Measurements from ENCODE around the gene RAB12.
"Not testable (repeated sequence)": the region's sequence is repeated elsewhere in the genome, so short reads cannot be mapped to it uniquely, and the experiment has no call there.

Gene RAB12, protein sequence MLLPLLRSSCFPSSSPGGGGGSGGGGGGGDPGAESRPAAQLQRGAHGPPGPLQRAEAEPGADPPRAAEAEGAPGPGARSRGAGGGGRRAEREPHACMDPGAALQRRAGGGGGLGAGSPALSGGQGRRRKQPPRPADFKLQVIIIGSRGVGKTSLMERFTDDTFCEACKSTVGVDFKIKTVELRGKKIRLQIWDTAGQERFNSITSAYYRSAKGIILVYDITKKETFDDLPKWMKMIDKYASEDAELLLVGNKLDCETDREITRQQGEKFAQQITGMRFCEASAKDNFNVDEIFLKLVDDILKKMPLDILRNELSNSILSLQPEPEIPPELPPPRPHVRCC

DNA sequence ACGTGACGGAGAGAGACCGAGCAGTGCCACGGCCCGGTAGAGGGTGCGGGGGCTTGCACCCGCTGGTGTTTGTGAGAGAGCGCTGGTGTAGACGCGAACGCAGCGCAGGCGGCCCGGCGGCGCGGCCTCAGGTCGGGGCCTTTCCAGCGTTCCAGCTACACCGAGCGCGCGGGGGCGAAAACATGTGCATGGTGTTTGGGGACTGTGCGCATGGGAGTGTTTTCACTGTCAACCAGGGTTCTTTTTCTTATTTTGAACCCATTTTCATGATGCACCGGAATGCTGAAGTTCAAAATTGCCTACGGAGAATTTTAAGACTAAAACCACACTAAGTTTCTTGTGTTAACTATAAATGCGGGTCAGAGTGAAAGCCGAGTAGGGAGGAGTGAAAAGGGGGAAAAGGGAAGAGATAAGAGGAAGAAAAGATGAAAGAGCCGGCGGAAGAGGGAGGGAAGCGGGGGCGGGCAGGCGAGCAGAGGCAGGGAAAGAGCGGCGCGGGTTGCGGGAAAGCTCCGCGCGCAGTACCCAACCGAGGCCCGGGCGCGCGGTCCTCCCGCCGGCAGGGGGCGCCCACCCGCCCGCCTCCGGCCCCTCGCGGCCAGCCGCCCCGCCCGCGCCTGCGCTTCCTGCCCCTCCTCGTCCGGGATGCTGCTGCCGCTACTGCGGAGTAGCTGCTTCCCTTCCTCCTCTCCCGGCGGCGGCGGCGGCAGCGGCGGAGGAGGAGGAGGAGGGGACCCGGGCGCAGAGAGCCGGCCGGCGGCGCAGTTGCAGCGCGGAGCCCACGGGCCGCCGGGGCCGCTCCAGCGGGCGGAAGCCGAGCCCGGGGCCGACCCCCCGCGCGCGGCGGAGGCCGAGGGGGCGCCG is at the start of gene RAB12:
Gene RAB12 (plus strand): TSS at position 643 of the 864 bp plus-strand sequence. CDS start 3 bp downstream, at position 646.
- peaks cover 8% of the 10 kb centered on the region for H3K27me3 Mint-ChIP-seq
- peaks cover 39% of the 10 kb centered on the region for H3K4me1 Mint-ChIP-seq (ENCODE audit: low read depth)
- intact Hi-C loops (cut with micrococcal nuclease): loop anchor here (10.0 kb wide), 1 partner anchor 84 kb away; no protein-coding TSS in a partner anchor
- H3K4me3 Mint-ChIP-seq: peak within 1 kb of the TSS; percentile 84
- H3K9me3 Mint-ChIP-seq: no peaks in the 10 kb centered on the region
- peaks cover 21% of the 10 kb centered on the region for H3K36me3 Mint-ChIP-seq (ENCODE audit: low read depth)
- peak within 1 kb of the TSS; percentile 87 for H3K27ac Mint-ChIP-seq

DNA sequence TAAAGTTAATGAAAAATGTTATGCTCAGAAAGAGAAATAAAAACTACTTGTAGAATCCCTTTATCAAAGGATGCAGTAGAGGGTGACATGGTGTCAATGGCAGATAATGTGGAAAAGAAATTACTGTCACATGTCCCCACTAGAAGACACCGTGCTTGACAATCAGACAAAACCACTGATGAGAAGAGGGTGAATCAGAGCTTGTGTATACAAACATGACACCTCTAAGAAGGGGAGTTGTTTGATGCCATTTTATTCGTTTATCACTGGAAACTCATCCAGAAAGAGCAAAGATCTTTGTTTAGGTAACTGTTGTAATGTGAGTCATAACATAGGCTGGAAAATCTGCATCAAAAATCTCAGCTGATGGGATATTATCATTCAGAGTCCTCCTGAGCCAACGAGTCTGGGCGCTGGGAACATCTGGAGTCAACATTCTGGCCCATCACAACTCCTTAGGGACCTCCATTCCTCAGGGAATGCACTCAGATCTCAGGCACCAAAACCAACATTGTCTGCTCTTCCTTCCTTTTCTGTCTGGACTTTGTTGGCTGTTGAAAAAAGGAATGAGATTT is 49.5 kb upstream of the RAB12 start:
- Mint-ChIP-seq H3K9me3 (no peaks in the 10 kb centered on the region), H3K4me3 (no peak overlapping the region), H3K27me3 (peaks cover 3% of the 10 kb centered on the region), H3K36me3 (ENCODE audit: low read depth) (no peaks in the 10 kb centered on the region), H3K4me1 (ENCODE audit: low read depth) (no peaks in the 10 kb centered on the region), H3K27ac (no peak overlapping the region)
- intact Hi-C loops (cut with micrococcal nuclease): no loop called here

DNA sequence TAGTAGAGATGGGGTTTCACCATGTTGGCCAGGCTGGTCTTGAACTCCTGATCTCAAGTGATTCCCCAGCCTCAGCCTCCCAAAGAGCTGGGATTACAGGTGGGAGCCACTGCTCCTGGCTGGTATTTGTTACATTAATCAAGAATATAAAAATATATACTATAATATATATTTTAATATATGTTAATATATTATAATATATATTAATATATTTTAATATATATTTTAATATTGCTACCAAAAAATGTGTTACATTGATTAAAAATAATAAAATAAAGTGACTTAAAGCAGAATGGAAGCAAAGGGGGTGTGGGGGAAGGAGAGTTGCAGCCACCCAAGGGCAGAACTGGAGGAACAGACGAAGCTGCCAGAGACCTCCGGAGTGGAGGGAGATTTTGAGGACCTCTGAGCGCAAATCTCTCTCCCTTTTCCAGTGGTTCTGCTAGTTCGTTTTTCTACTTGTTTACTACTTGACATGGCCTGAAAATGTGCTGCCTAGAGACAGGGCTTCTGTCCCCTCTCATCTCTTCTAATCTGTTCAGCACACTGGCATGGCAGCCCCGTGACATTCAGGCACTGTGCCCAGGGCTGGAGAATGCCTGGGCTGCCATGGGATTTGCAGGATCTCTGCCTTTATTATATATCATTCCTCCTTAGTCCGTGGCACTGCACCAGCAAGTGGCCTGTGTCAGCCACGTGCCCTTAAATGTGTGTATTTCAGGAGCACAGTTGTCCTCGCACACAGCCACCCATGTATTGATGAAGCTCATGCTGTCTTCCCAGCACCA is 47.9 kb upstream of the RAB12 start:
- intact Hi-C loops (cut with micrococcal nuclease): no loop called here
- Mint-ChIP-seq H3K4me1 (ENCODE audit: low read depth) (no peaks in the 10 kb centered on the region), H3K36me3 (ENCODE audit: low read depth) (no peaks in the 10 kb centered on the region), H3K27me3 (peaks cover 3% of the 10 kb centered on the region), H3K9me3 (no peaks in the 10 kb centered on the region), H3K27ac (no peak overlapping the region), H3K4me3 (no peak overlapping the region)

DNA sequence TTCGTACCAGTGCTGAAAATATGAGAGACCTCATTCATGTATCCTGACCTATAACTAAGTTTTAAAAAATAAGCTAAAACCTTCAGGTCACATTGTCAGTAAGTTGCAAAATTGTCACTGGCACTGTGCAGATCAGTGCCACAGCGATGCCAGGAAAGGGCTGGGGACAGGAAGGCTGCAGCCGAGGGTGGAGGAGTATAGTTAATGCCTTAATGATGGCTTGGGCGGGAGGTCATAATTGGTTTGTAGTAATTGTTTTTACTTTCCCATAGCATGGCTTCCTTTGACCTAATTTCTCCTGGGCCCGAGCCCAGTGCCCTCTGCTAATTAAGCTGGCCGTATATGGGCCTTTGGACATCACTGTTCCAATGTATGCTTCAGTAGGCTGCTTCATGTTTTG is 47.2 kb upstream of the RAB12 start:
- no peaks in the 10 kb centered on the region for H3K4me1 Mint-ChIP-seq (ENCODE audit: low read depth)
- H3K9me3 Mint-ChIP-seq: no peaks in the 10 kb centered on the region
- H3K27ac Mint-ChIP-seq: no peak overlapping the region
- H3K4me3 Mint-ChIP-seq: no peak overlapping the region
- H3K36me3 Mint-ChIP-seq (ENCODE audit: low read depth): no peaks in the 10 kb centered on the region
- peaks cover 4% of the 10 kb centered on the region for H3K27me3 Mint-ChIP-seq
- intact Hi-C loops (cut with micrococcal nuclease): no loop called here

DNA sequence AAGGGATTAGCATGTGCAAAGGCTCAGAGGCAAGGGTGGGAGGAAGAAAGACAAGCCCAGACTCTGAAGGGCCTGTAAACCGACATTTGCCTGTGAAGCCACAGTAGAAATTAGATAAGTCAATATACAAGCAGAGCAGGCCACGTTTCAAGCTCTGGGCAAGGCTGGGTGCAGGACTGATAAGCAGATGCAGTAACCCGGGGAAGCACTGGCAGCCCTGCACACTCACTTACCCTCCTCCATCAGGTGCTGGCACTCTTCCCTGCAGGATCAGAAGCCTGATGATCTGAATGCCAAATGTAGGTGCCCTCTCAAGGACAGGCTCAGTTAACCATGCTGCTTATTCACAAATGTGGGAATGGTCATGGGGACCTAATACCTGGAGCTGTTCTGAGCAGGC is 46.3 kb upstream of the RAB12 start:
- Mint-ChIP-seq H3K4me3 (no peak overlapping the region), H3K36me3 (ENCODE audit: low read depth) (no peaks in the 10 kb centered on the region), H3K27ac (no peak overlapping the region), H3K4me1 (ENCODE audit: low read depth) (no peaks in the 10 kb centered on the region), H3K9me3 (no peaks in the 10 kb centered on the region), H3K27me3 (peaks cover 4% of the 10 kb centered on the region)
- intact Hi-C loops (cut with micrococcal nuclease): no loop called here

DNA sequence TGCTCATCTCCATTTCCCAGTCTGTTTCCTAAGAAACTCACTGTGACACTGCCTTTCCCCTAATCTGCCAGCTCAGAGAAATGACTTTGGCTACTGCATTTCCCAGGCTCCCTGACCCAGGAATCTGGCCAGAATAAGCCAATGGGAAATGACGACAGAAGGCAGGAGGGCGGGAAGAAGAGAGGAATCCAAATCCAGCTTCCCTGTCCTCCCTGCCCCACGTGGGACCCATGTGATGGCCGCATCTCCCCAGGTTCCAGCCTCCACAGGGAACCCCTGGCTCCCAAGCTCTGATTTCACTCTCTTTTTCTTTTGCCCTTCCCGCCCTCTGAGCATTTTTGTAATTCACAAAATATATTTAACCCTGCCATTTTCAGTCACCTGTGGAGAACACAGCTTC is 37.8 kb upstream of the RAB12 start:
- Mint-ChIP-seq H3K4me3 (no peak overlapping the region), H3K36me3 (ENCODE audit: low read depth) (no peaks in the 10 kb centered on the region), H3K9me3 (no peaks in the 10 kb centered on the region), H3K27me3 (peaks cover 4% of the 10 kb centered on the region), H3K4me1 (ENCODE audit: low read depth) (no peaks in the 10 kb centered on the region), H3K27ac (no peak overlapping the region)
- intact Hi-C loops (cut with micrococcal nuclease): no loop called here

DNA sequence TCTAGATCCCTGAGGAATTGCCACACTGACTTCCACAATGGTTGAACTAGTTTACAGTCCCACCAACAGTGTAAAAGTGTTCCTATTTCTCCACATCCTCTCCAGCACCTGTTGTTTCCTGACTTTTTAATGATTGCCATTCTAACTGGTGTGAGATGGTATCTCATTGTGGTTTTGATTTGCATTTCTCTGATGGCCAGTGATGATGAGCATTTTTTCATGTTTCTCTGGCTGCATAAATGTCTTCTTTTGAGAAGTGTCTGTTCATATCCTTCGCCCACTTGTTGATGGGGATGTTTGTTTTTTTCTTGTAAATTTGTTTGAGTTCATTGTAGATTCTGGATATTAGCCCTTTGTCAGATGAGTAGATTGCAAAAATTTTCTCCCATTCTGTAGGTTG is 35.5 kb upstream of the RAB12 start:
- H3K27me3 Mint-ChIP-seq; H3K4me1 Mint-ChIP-seq (ENCODE audit: low read depth); H3K27ac Mint-ChIP-seq; H3K36me3 Mint-ChIP-seq (ENCODE audit: low read depth); intact Hi-C loops (cut with micrococcal nuclease); H3K9me3 Mint-ChIP-seq; H3K4me3 Mint-ChIP-seq: not testable (repeated sequence)

DNA sequence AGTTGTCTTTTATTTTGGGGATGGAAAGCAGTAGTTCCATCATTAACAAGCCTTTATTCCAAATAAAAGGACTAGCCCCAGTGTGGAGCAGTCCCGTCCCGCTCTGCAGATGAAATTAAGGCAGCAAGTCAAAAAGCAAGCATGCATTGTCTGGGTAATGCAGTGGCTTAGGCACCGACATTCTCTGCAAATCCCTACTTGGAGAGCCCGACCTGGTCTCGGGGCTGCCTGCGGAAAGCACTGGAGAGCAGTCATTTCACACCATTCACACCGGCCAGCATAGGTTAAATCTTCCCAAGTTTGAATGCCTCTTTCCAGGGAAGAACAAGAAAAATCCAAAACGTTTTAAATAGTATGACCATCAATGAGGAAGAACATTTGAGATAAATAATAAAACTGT is 24.4 kb upstream of the RAB12 start:
- H3K4me1 Mint-ChIP-seq (ENCODE audit: low read depth): peaks cover 4% of the 10 kb centered on the region
- peaks cover 12% of the 10 kb centered on the region for H3K27me3 Mint-ChIP-seq
- intact Hi-C loops (cut with micrococcal nuclease): no loop called here
- H3K4me3 Mint-ChIP-seq: no peak overlapping the region
- peaks cover 7% of the 10 kb centered on the region for H3K9me3 Mint-ChIP-seq
- no peak overlapping the region for H3K27ac Mint-ChIP-seq
- H3K36me3 Mint-ChIP-seq (ENCODE audit: low read depth): no peaks in the 10 kb centered on the region

DNA sequence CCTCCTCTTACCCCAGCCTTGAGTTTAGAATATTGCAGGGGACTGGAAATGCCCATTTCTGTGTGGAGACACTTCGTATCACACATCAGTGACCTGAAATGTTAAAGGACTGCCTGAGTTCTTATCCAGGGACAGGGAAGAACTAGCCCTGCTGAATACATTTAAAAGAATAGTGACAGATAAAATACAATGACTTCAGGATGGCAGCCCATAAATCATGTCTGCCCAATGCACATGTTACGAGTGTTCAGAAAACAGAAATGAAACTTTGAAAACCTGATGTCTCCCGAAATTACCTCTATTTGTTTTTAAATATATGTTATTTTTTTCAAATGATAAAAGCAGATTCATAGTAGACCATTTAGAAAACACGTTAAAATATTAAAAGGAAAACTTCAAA is 22.3 kb upstream of the RAB12 start:
- Mint-ChIP-seq H3K27ac (no peak overlapping the region), H3K4me3 (no peak overlapping the region), H3K36me3 (ENCODE audit: low read depth) (no peaks in the 10 kb centered on the region), H3K9me3 (peaks cover 17% of the 10 kb centered on the region), H3K4me1 (ENCODE audit: low read depth) (peaks cover 4% of the 10 kb centered on the region), H3K27me3 (peaks cover 12% of the 10 kb centered on the region)
- intact Hi-C loops (cut with micrococcal nuclease): no loop called here

DNA sequence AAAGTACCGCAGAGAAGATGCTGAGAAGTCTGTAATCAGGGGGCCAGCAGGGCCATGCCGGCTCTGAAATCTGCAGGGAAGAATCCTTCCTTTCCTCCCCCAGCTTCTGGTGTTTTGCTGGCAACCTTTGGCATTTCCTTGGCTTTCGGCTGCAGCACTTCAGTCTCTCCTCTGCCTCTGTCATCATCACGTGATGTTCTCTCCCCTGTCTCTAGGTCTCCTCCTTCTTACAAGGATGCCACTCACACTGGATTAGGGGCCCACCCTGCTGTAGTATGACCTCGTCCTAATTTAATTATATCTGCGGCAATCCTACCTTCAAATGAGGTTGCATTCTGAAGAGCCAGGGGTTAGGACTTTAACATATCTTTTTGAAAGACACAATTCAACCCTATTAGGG is 13.8 kb upstream of the RAB12 start:
- H3K4me1 Mint-ChIP-seq (ENCODE audit: low read depth): no peaks in the 10 kb centered on the region
- H3K27me3 Mint-ChIP-seq: peaks cover 3% of the 10 kb centered on the region
- no peak overlapping the region for H3K4me3 Mint-ChIP-seq
- H3K9me3 Mint-ChIP-seq: peaks cover 3% of the 10 kb centered on the region
- H3K36me3 Mint-ChIP-seq (ENCODE audit: low read depth): no peaks in the 10 kb centered on the region
- intact Hi-C loops (cut with micrococcal nuclease): no loop called here
- H3K27ac Mint-ChIP-seq: no peak overlapping the region

DNA sequence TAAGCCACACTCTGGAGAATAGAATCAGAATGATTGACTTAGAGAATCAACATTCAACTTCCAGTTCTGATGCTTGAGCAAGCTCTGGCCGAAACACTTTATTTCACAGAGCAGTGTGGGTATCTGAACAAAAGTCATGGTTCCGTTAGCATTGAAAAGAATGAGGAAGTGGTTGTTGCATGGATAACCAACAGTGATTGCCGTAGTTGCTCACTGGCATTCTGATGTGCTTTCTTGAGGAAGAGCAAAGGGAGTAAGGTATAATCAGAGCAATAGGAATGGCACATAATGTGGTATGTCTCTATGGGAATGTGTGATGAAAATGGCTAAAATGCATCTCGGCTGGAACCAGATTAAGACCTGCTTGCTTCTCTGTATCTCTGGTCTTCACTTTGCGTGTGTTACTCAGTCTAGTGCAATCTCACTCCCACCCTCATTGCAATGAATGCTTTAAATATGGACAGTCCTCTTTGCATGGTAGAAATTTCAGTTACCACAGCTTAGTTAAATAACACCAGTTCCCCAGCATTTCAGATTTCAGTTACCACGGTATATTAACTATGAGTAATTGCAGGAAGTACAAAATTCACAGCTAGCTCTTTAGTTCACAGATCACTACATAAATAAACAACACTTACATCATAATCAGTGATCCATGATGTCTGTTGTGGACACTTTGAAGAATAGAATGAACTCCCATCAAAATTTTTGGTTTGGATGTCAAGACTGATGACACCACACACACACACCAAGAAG is 7.8 kb upstream of the RAB12 start:
- peak overlapping the region; percentile 30 for H3K27ac Mint-ChIP-seq
- no peaks in the 10 kb centered on the region for H3K9me3 Mint-ChIP-seq
- intact Hi-C loops (cut with micrococcal nuclease): loop anchor here (10.0 kb wide), 1 partner anchor 77 kb away; no protein-coding TSS in a partner anchor
- H3K4me3 Mint-ChIP-seq: no peak overlapping the region
- peaks cover 3% of the 10 kb centered on the region for H3K27me3 Mint-ChIP-seq
- peaks cover 40% of the 10 kb centered on the region for H3K4me1 Mint-ChIP-seq (ENCODE audit: low read depth)
- no peaks in the 10 kb centered on the region for H3K36me3 Mint-ChIP-seq (ENCODE audit: low read depth)

DNA sequence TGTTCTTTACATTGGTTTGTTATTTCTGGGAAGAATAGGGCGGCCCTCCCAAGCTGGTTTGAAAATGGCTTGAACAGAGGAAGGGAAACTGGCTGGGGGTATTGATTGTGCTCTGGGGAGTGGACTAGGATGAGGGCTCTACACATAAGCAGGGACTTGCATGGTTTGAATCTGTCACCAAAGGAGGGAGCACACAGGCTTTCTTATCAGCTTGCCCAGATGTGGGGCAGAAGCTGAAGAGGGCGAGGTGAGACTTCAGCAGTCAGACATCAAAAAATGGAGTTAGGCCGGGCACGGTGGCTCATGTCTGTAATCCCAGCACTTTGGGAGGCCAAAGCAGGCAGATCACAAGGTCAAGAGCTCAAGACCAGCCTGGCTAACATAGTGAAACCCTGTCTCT is 7.2 kb upstream of the RAB12 start:
- Mint-ChIP-seq H3K27ac (peak overlapping the region; percentile 30), H3K36me3 (ENCODE audit: low read depth) (no peaks in the 10 kb centered on the region), H3K4me3 (no peak overlapping the region), H3K9me3 (no peaks in the 10 kb centered on the region), H3K4me1 (ENCODE audit: low read depth) (peaks cover 40% of the 10 kb centered on the region), H3K27me3 (peaks cover 3% of the 10 kb centered on the region)
- intact Hi-C loops (cut with micrococcal nuclease): loop anchor here (10.0 kb wide), 1 partner anchor 77 kb away; no protein-coding TSS in a partner anchor

DNA sequence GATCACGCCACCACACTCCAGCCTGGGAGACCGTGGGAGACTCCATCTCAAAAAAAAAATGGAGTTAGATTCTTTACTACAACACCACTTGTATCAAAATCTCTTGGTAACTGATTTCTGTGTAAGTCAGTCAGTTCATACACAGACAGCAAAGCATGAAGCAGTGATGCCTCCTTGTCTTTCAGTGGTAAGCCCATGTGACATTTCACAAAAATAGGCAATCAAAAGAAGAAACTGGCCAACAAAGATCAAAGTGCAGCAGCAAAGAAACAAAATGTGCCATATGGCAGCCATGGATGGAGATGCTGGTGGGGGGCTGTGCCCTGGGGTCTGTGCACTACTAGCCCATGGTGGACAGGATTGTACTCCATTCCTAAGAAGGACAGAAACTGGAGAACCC is 6.7 kb upstream of the RAB12 start:
- H3K27ac Mint-ChIP-seq: no peak overlapping the region
- no peaks in the 10 kb centered on the region for H3K9me3 Mint-ChIP-seq
- H3K36me3 Mint-ChIP-seq (ENCODE audit: low read depth): no peaks in the 10 kb centered on the region
- intact Hi-C loops (cut with micrococcal nuclease): loop anchor here (10.0 kb wide), 1 partner anchor 78 kb away; no protein-coding TSS in a partner anchor
- no peak overlapping the region for H3K4me3 Mint-ChIP-seq
- H3K4me1 Mint-ChIP-seq (ENCODE audit: low read depth): peaks cover 40% of the 10 kb centered on the region
- H3K27me3 Mint-ChIP-seq: peaks cover under 1% of the 10 kb centered on the region

All from dendritic cell treated with granulocyte-macrophage colony-stimulating factor and Interleukin-4, amounts not matched to agents 40 ng/mL and 50 ng/mL, for 4 days (primary cell).